ENCODE results near the gene ACTN2.

Gene ACTN2

GRCh38 chr1:236773919-236774318 lies 87.6 kb downstream of the ACTN2 start:
- H3K27me3 ChIP-seq: no peaks in the 10 kb centered on the region
- no peak for DNase-seq
- H3K4me1 ChIP-seq: no peaks in the 10 kb centered on the region
- no peak overlapping the region for H3K4me3 ChIP-seq (ENCODE audit: low read depth, low read length)
- no peak for TF ChIP-seq CTCF (IDR thresholded peaks at IDR 0.05; ENCODE audit: low read depth, low read length)
- H3K9me3 ChIP-seq: no peaks in the 10 kb centered on the region
- no peaks in the 10 kb centered on the region for H3K36me3 ChIP-seq

DNA sequence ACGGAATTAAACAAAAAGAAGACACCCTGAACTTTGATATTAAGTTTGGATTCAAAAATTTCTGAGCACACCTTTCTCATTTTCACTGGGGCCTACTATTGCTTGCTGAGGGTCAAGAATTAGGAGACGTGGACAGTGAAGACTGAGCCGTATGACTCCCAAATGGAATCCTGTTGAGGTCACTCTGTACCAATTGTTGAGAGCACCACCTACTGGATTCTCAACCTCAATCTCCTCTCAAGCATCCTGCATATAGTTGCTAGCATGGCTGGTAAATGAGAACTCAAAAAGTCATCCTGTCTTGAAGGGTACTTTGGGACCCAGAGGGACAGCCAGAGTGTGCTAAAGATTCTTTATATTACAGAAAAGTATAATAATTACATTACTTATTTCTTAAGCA lies 88.6 kb downstream of the ACTN2 start:
- Histone ChIP-seq H3K4me3 (ENCODE audit: low read depth, low read length) (no peak overlapping the region), H3K36me3 (no peaks in the 10 kb centered on the region), H3K9me3 (peaks cover 3% of the 10 kb centered on the region), H3K4me1 (no peaks in the 10 kb centered on the region), H3K27me3 (0 out of 2 replicates have a peak, but pooled peaks cover 2% of the 10 kb centered on the region)
- TF ChIP-seq CTCF (IDR thresholded peaks at IDR 0.05; ENCODE audit: low read depth, low read length): peak; percentile 61
- no peak for DNase-seq

DNA sequence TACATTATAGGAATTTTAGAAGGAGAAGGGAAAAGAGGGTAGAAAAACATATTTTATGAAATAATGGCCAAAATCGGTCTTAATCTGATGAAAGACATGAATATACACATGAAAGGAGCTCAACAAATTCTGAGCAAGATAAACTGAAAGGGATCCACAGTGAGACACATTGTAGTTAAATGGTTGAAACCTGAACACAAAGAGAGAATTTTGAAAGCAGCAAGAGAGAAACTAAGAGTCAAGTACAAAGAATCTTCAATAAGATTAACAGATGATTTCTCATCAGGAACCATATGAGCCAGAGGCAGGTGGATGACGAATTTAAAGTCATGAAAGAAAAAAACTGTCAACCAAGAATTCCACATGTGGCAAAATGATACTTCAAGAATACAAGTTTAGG lies 93.0 kb downstream of the ACTN2 start:
- H3K36me3 ChIP-seq: no peaks in the 10 kb centered on the region
- H3K4me3 ChIP-seq (ENCODE audit: low read depth, low read length): no peak overlapping the region
- DNase-seq: no peak
- no peaks in the 10 kb centered on the region for H3K4me1 ChIP-seq
- peaks cover 3% of the 10 kb centered on the region for H3K9me3 ChIP-seq
- H3K27me3 ChIP-seq: peaks cover 7% of the 10 kb centered on the region
- TF ChIP-seq CTCF (IDR thresholded peaks at IDR 0.05; ENCODE audit: low read depth, low read length): no peak

DNA sequence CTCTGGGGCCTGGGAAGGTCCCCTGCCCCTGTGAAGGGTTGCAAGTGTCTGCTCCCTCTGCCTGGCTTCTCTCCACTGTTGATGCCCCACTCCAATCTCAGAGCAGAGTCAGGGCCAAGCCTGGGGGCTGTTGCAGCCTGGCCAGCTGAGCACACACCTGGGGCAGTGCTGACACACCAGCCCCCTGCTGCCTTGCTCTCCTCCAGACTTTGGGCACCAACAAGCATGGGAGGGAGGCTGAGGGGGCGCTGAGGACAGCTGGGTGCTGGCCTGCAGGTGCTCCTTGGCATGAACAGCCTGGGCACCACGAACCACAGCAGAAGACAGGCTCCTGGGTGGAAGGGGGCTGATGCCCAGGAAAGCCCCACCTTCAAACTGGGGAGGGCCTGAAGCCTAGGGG lies 99.2 kb downstream of the ACTN2 start:
- no peaks in the 10 kb centered on the region for H3K9me3 ChIP-seq
- no peak for DNase-seq
- H3K4me3 ChIP-seq (ENCODE audit: low read depth, low read length): no peak overlapping the region
- H3K27me3 ChIP-seq: peaks cover 4% of the 10 kb centered on the region
- no peaks in the 10 kb centered on the region for H3K4me1 ChIP-seq
- TF ChIP-seq CTCF (IDR thresholded peaks at IDR 0.05; ENCODE audit: low read depth, low read length): no peak
- no peaks in the 10 kb centered on the region for H3K36me3 ChIP-seq

DNA sequence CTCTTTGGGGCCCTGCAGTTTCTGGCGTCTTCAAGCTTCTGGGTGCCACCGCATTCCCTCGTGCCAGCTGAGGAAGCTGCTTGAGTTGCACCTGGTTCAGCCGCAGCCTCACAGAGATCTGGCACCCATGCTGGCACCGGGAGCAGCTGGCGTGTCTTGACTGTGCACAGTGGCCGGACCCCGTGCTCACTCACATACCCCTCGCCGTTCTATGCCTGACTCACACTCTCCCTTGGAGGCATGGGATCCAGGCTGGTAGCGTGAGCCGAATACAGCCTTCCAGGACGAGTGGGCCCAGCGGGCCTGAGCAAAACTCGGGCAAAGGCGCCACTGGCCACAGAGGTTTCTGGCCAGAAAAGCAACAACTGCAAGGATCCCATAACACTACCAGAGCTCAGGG lies 100.2 kb downstream of the ACTN2 start:
- TF ChIP-seq CTCF (IDR thresholded peaks at IDR 0.05; ENCODE audit: low read depth, low read length): no peak
- Histone ChIP-seq H3K4me3 (ENCODE audit: low read depth, low read length) (no peak overlapping the region), H3K9me3 (no peaks in the 10 kb centered on the region), H3K4me1 (no peaks in the 10 kb centered on the region), H3K27me3 (no peaks in the 10 kb centered on the region; the same call in 1 of the 2 replicates), H3K36me3 (no peaks in the 10 kb centered on the region)
- no peak for DNase-seq

- H3K9me3 ChIP-seq: no peaks in the 10 kb centered on the region
- TF ChIP-seq CTCF (IDR thresholded peaks at IDR 0.05; ENCODE audit: low read depth, low read length): no peak
- H3K4me3 ChIP-seq (ENCODE audit: low read depth, low read length): peak overlapping the region; percentile 91
- H3K27me3 ChIP-seq: no peaks in the 10 kb centered on the region
- H3K4me1 ChIP-seq: no peaks in the 10 kb centered on the region
- DNase-seq: no peak
- H3K36me3 ChIP-seq: no peaks in the 10 kb centered on the region
Observed at GRCh38 chr1:236794585-236795034, 108.3 kb downstream of the ACTN2 start.
